ENCODE measurements around the gene BDKRB2. TPM values are rescaled to one million over a fixed set of nuclear protein-coding genes. Genes with fewer than 3 reads are reported as not detected.

Gene BDKRB2
- total and polyA plus RNA-seq, 2 of the 8 experiments (the other 6 are each of a cell fraction or from before 2014, with no cell fraction given), result 0.13 to 0.21 TPM

Small RNA genes lying within 50 kb of the gene (small RNA-seq; reads per million reads assigned to genes)
- gene CKS1BP1 (ENCODE audit: insufficient read depth), result not detected

Other genes with a start within 250 kb of the BDKRB2 start
- 32.0 and 32.5 TPM in 2 replicates for gene C14orf132, start 165.5 kb upstream of the BDKRB2 start, total RNA-seq (2021; fragmentation: NEBNext Ultra II Directional; extraction: Animal tissue kit (Norgen Biotek cat#: 25700))
- 11.7 and 16.6 TPM in 2 replicates for gene C14orf132, start 165.5 kb upstream of the BDKRB2 start, polyA plus RNA-seq (2011; rRNA removed)
- gene BDKRB1, start 51.4 kb downstream of the BDKRB2 start, total RNA-seq (2021; fragmentation: NEBNext Ultra II Directional; extraction: Animal tissue kit (Norgen Biotek cat#: 25700)), result not detected in 2 replicates
- 0.17 and 0.27 TPM in 2 replicates for gene BDKRB1, start 51.4 kb downstream of the BDKRB2 start, polyA plus RNA-seq (2011; rRNA removed)
- 14.2 and 14.4 TPM in 2 replicates for gene ATG2B, start 158.5 kb downstream of the BDKRB2 start, total RNA-seq (2021; fragmentation: NEBNext Ultra II Directional; extraction: Animal tissue kit (Norgen Biotek cat#: 25700))
- 3.8 and 4.6 TPM in 2 replicates for gene ATG2B, start 158.5 kb downstream of the BDKRB2 start, polyA plus RNA-seq (2011; rRNA removed)
- 32.8 and 37.1 TPM in 2 replicates for gene GSKIP, start 158.7 kb downstream of the BDKRB2 start, total RNA-seq (2021; fragmentation: NEBNext Ultra II Directional; extraction: Animal tissue kit (Norgen Biotek cat#: 25700))
- gene GSKIP, start 158.7 kb downstream of the BDKRB2 start, polyA plus RNA-seq (2011; rRNA removed), result 9.5 and 20.3 TPM in 2 replicates
- 7.0 and 8.0 TPM in 2 replicates for gene AK7, start 187.3 kb downstream of the BDKRB2 start, total RNA-seq (2021; fragmentation: NEBNext Ultra II Directional; extraction: Animal tissue kit (Norgen Biotek cat#: 25700))
- 2.9 and 3.9 TPM in 2 replicates for gene AK7, start 187.3 kb downstream of the BDKRB2 start, polyA plus RNA-seq (2011; rRNA removed)

All from H1 (cell line).